HG02798 (cell line): ENCODE results near the gene WDR38.

Source experiments
- ATAC-seq: cut with Tn5 transposase; IDR thresholded peaks from one replicate; pipeline ENCODE4 v1.9.1; 2021; ENCODE audit warnings: mild to moderate bottlenecking; ENCODE audit not compliant: unreplicated experiment, poor library complexity

Gene WDR38

DNA sequence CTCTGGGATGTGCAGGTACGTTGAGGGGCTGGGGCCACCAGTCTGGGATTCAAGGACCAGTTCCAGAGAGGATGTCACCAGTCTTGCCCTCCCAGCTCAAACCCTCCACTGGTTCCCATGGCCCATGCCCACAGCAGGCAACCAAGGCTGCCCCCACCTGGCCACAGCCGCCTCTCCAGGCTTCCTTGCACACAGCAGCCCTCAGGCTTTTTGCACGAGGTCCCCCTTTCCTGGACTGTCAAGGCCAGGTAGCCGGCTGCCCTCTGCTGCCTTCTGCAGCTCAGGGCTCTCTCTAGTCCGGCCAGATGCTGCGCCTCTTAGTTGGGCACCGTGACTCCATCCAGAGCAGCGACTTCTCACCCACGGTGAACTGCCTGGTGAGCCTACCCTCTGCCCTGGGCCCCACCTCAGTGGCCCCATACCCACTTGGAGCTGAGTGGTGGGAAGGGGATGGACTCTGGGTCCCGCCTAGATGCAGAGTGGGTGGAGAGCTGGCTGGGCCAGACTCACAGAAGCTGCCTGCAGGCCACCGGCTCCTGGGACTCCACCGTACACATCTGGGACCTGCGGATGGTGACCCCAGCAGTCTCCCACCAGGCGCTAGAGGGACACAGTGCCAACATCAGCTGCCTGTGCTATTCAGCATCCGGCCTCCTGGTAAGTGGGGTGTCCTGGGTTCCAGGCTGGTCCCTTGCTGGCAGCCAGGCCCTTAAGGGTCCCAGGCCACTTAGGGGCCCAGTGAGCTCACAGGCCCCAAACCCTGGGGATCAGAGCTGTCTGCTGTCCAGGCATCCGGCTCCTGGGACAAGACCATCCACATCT lies 2.9 kb downstream of the WDR38 start:
- ATAC-seq: no peak

GRCh38 chr9:124857533-124858162 lies 4.4 kb downstream of the WDR38 start:
- ATAC-seq: no peak

GRCh38 chr9:124858330-124859046 lies 5.2 kb downstream of the WDR38 start:
- ATAC-seq: no peak

DNA sequence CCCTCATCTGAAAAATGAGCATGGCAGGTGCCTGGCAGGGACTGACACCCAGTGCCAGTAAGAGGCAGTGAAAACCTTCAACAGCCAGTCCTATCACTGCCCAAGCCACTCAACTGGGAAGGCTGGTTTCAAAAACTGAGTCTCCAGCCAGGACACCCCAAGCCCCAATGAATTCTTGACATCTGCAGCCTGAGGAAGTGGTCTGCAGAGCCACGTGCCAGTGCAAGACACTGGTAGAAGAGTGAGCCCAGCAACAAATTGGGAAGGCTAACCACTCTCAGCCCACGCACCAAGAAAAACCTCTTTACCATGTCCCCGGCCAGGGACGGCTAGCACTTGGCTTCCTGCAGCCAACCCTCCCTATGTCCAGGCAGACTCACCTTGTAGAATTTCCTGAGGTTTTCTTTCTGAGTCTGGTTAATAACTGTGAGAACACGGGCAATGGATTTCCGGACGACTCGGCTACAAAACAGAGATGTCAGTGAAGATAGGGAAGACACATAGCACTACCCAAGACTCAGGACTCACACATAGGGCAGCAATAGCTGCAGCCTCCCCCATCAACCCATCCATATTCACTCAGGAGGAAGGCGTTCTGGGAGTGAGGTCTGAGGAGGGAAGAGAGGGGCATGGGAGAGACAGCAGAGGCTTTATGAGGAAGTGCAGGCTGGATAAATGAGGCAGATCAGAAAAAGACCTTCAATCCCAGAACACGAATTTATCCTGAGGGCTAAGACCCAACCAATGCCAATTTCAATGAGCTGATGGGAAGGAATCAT lies 6.7 kb downstream of the WDR38 start:
- ATAC-seq: no peak

GRCh38 chr9:124860582-124861341 lies 7.5 kb downstream of the WDR38 start:
- ATAC-seq: no peak

- peak; percentile 93 for ATAC-seq
Measured at GRCh38 chr9:124861342-124862229, 8.3 kb downstream of the WDR38 start, which contains the start of the genes ARPC5L and RPL35. Gene ARPC5L, plus strand, starts transcription at chr9:124862130. Its CDS starts 7,161 bp downstream, at chr9:124869291. Gene RPL35, minus strand, starts transcription at chr9:124861957. Its CDS starts 45 bp downstream, at chr9:124861912.

GRCh38 chr9:124863371-124863871 lies 10.2 kb downstream of the WDR38 start:
- no peak for ATAC-seq

DNA sequence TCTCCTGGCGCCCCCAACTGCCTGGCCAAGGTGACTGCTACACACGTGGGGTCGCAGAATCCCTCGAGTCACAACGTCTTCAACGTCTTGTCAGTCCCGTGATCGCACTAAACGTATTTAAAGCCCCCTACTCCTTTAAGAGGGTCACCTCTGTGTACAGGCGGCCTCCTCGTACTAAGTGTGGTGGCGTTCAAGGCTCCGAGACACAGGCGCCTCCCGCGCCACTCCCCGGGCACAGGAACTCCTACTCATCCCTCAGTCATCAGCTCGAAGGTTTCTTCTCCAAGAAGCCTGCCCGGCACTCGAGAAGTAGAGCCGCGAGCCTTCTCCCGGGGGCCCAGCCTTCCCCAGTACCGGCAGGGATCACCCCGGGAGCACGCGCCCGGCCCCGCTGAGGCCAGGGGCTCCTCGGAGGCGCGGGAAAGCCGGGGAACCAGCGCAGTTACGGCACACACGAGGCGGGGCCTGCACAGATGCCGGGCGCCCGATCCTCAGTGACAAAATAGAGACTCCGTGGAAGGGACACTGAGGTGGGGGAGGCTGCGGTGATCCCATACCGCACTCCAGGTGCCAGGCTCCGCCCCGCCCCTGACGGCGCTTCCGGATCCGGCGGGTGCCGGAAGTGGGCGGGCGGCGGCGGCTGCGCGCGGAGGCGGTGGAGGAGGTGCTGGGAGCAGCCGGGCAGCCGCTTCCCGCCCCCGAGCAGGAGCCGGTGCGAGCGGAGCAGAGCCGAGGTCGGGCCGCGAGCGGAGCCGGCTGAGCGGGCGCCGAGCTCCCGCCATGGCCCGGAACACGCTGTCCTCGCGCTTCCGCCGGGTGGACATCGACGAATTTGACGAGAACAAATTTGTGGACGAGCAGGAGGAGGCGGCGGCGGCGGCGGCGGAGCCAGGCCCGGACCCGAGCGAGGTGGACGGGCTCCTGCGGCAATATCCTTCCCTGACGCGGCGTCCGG lies 15.5 kb downstream of the WDR38 start:
- ATAC-seq: peak; percentile 75

DNA sequence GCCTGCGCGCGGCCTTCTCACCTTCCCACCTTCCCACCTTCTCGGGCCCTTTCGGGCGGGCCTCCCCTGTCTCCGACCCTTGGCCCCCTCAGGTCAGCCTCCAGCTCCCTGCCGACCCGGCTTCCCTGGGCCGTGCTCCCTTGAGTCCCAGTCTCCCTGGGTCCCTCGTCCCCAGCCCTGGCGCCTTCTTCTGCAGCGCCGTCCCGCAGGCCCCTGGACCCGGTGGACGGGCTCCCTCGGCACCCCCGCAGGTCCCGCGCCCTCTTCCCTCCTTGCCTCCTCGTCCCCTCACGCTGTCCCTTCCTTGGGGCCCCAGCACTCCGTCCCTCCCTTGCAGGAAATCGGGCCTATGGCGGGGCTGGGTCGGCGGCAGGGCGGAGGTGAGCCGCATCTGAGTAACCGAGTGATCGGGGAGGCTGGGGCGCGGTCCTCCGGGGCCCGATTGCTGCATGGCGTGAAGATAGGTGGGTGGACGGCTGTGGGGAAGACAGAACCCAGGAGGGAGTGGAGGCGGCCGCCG lies 16.3 kb downstream of the WDR38 start:
- ATAC-seq: peak; percentile 10

DNA sequence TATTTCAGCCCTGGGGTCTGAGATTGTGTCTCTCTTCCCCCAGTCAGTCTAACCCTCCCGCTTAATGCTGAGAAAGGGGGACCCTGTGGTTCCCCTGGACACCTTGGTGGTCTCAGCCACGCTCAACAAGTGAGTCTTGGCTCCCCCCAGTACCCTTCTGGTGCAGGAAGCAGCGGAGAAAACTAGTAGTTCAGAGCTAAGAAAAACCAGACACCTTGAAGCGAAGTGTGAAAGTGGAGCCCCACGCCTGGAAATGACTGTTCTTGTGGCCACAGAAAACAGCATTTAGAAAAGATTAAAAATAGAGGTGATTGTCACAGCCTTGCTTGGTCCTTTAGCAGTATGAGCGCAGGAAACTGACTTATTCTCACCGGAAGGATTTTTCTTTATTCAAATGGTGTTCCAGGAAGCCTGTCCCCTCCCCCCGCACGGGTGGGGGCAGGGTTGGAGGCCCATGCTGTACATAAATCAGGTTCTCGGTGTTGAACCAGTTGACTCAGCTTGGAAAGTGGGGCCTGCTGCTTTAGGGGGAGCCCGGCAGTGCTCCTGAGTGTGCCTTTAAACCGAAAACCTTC lies 16.8 kb downstream of the WDR38 start:
- peak; percentile 41 for ATAC-seq

DNA sequence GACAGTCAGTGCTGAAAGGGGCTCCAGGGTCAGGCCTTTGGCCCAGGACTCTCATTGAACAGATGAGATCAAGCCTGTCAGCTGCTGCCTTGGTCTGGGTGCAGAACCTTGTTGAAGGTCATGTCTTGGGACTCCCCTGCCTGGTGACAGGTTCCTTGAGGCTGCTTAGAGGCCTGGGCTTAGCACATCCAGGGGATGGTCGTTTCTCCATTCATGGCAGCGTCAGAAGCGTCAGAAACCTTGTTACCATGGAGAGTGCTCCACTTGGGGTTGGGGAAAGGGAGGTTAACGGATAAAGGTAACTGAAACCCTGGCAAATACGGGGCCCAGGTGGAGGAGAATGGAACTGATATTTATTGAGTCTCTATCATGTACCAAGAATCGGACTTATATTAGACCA lies 17.5 kb downstream of the WDR38 start:
- no peak for ATAC-seq

GRCh38 chr9:124871156-124871561 lies 17.9 kb downstream of the WDR38 start:
- ATAC-seq: no peak

DNA sequence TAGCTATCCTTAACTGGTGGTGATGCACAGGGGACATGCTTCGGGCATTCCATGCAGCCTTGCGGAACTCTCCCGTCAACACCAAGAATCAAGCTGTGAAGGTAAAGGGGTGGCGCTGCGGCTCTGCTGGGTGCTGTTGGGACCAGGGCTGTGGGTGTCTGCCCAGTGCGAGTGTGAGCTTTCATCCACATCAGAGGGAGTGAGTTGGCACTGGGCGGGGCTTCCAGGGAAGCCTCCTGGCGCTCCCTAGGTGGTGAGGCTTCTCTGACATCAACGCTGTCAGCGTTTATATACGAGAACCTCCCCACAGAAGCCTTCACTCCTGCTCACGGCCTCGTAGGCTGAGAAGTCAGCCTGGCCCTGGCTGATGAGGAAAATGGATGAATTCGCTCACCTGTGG lies 20.4 kb downstream of the WDR38 start:
- no peak for ATAC-seq

GRCh38 chr9:124875501-124875900 lies 22.2 kb downstream of the WDR38 start:
- no peak for ATAC-seq

GRCh38 chr9:124877021-124877782 lies 23.9 kb downstream of the WDR38 start:
- ATAC-seq: no peak

DNA sequence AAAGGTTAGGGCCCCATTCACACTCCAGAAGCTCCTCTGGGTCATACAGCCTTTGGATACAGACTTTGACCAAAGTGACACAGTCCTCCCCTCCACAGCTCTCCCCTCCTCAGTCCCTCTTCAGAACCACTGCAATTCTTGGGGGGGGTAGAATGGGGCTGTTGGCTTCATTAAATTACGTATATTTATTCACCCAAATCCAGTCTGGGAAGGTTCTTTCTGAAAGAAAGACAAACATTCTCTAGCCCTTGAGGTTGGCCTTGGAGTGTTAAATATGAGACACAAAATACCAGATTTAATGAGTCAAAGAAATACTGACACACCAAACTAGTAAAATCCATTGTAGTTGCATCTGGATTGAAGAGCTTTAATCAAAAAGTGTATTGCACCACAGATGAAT lies 24.8 kb downstream of the WDR38 start:
- ATAC-seq: no peak
